Activated CD4-positive, alpha-beta T cell treated with anti-CD3 and anti-CD28 coated beads for 36 hours (primary cell): ENCODE data around the gene RAET1E. TPM values are rescaled to one million over a fixed set of nuclear protein-coding genes. Genes with fewer than 3 reads are reported as not detected.
"Not testable (repeated sequence)": the region's sequence is repeated elsewhere in the genome, so short reads cannot be mapped to it uniquely, and the experiment has no call there.

ENCODE experiments used
- ATAC-seq: fragments of 200-7000 bp; cut with Tn5 transposase; one replicate; pipeline ENCODE4 v1.10.0; 2021; ENCODE audit warnings: mild to moderate bottlenecking, moderate library complexity
- CTCF ChIA-PET: fragments of 350-600 bp; sonication (Branson Sonifier 250); formaldehyde crosslinking; loops from one replicate; lab custom pipeline; 2021; ENCODE audit warnings: antibody characterized with exemption; lab: Charles Lee
- POLR2A ChIA-PET: fragments of 350-600 bp; sonication (Branson Sonifier 250); formaldehyde crosslinking; loops from one replicate; lab custom pipeline; 2021; ENCODE audit warnings: antibody characterized with exemption, inconsistent platforms; lab: Charles Lee
- DNase-seq: peaks from one replicate; pipeline ENCODE4 v3.0.0-alpha.2; 2020
- H3K27ac Mint-ChIP-seq: one replicate; pipeline ENCODE4 v1.8.0; 2021; ENCODE audit warnings: mixed read lengths
- H3K27me3 Mint-ChIP-seq: one replicate; pipeline ENCODE4 v1.8.0; 2021; ENCODE audit warnings: mixed read lengths
- H3K36me3 Mint-ChIP-seq: one replicate; pipeline ENCODE4 v1.8.0; 2021; ENCODE audit warnings: low read depth, mixed read lengths
- H3K4me1 Mint-ChIP-seq: one replicate; pipeline ENCODE4 v1.8.0; 2021; ENCODE audit warnings: mixed read lengths
- H3K4me3 Mint-ChIP-seq: one replicate; pipeline ENCODE4 v1.8.0; 2021; ENCODE audit warnings: mild to moderate bottlenecking, moderate library complexity, mixed read lengths
- H3K9me3 Mint-ChIP-seq: one replicate; pipeline ENCODE4 v1.8.0; 2021; ENCODE audit warnings: low read depth, mixed read lengths
- intact Hi-C, 2 experiments: fragments of 100-400 bp; cut with DNase I in 1 of 2; cut with micrococcal nuclease in 1 of 2; formaldehyde crosslinking; loops; one replicate each; pipeline versions ENCODE4 v1.14.2 to v1.15.1; 2022 to 2024; cut with DNase I, micrococcal nuclease
- total RNA-seq, 2 experiments: library from RNA; stranded (reverse); gene quantifications; one replicate each; pipeline ENCODE4 v1.2.3, GENCODE V29; 2021

The RAET1E gene
- total RNA-seq, 2 experiments from 2014 or later, result not detected

DNA sequence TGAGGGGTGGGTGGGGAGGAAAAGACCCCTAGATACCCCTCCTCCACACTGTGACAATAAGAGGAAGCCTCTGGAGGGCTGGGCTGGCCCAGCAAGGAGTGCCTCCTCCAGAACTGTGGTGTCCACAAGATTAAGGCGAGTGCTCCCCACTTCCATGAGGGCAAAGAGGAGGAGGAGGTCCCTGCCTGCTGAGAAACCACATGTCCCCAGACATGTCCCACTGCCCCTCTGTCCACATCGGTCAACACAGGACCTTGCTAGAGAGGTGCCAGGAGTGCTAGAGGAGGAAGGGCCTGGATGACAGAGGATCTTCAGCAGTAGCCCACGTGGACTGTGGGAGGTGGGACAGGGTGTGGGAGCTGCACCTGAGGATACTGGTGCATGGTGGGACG is 21.9 kb upstream of the RAET1E start:
- Mint-ChIP-seq H3K27ac (no peak overlapping the region), H3K36me3 (no peaks in the 10 kb centered on the region)
- no peak for ATAC-seq

DNA sequence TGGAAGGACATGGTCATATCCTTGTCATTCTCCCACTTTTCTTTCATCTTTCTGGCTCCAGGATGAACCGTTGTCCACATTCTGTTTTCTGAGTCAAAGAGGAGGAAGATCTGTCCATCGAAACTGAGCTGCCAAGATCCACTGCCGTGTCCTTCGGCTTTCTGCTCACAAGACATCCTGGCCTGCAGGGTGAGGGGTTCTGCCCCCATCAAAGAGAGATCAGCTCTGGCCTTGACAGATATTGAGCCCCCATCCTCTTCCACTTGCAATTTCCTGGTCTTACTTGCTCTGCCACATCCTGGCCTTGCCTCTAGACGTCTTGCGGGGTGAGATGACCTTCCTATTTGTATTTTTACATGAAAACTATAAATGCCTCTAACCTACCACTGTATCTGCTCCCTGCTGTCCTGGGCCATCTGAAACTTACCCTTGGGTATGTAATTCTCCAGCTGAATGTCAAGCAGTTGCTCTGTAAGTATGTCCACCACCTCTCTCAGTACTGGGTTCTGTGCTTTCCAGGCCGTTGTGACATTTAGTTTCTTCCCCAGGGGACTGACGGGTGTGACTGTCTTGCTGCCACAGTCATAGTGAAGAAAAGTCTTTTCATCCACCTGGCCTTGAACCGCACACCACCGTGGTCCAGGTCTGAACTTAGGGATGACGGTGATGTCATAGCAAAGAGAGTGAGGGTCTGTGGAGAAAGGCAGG is 21.4 kb upstream of the RAET1E start:
- H3K36me3 Mint-ChIP-seq, ATAC-seq, CTCF ChIA-PET, H3K9me3 Mint-ChIP-seq, DNase-seq, H3K4me3 Mint-ChIP-seq, intact Hi-C loops, H3K27ac Mint-ChIP-seq, POLR2A ChIA-PET: not testable (repeated sequence)
- peaks cover 42% of the 10 kb centered on the region for H3K27me3 Mint-ChIP-seq
- H3K4me1 Mint-ChIP-seq, result peaks cover 13% of the 10 kb centered on the region

More for the DNA sequence above, 21.9 kb upstream of the RAET1E start:
- ChIA-PET CTCF (interaction anchor here (0.7 to 1.0 kb wide), 2 partner anchors 14 to 844 kb away, joined by 3 read pairs; no protein-coding TSS in a partner anchor), POLR2A (no interaction called here)
- no peak overlapping the region for H3K4me3 Mint-ChIP-seq
- intact Hi-C loops, result loop anchor here (5.0 to 10.0 kb wide), 2 partner anchors 203 to 415 kb away; partner anchors contain the start of gene LATS1 (in 1 of the 2)
- H3K4me1 Mint-ChIP-seq, result peaks cover 13% of the 10 kb centered on the region
- H3K27me3 Mint-ChIP-seq, result peaks cover 47% of the 10 kb centered on the region
- H3K9me3 Mint-ChIP-seq, result no peaks in the 10 kb centered on the region
- no peak for DNase-seq

GRCh38 chr6:149918151-149918905 is 20.4 kb upstream of the RAET1E start:
- H3K9me3 Mint-ChIP-seq, result no peaks in the 10 kb centered on the region
- H3K27ac Mint-ChIP-seq, result no peak overlapping the region
- DNase-seq, result no peak
- no peak for ATAC-seq
- H3K27me3 Mint-ChIP-seq, result peaks cover 35% of the 10 kb centered on the region
- POLR2A ChIA-PET, result no interaction called here
- CTCF ChIA-PET, result no interaction called here
- H3K4me3 Mint-ChIP-seq, result no peak overlapping the region
- peaks cover 8% of the 10 kb centered on the region for H3K4me1 Mint-ChIP-seq
- intact Hi-C loops, result no loop called here
- no peaks in the 10 kb centered on the region for H3K36me3 Mint-ChIP-seq

DNA sequence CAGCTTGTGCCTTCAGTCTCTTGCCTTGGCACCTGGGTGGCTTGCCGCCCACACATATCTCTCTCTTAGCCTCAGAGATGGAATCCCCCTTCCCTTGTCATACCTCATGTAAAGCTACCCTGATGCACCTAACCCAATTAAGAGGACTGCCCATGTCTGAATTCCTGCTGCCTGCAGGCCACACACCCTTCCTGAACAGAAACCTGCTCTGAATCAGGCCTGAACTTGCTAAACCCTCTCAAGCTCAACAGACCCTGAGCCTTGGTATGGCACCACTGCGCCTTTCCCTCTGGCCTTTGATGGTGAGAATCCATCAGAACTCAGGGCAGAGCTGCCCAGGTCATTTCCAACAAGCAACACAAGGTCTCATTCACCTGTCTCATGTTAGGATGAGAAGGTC is 19.8 kb upstream of the RAET1E start:
- POLR2A ChIA-PET, result no interaction called here
- intact Hi-C loops, result no loop called here
- CTCF ChIA-PET, result interaction anchor here (0.8 kb wide), 1 partner anchor 83 kb away, joined by 3 read pairs; no protein-coding TSS in a partner anchor
- ATAC-seq (no peak), DNase-seq (no peak)
- Mint-ChIP-seq H3K27ac (no peak overlapping the region), H3K36me3 (no peaks in the 10 kb centered on the region), H3K4me1 (peaks cover 2% of the 10 kb centered on the region), H3K9me3 (no peaks in the 10 kb centered on the region), H3K27me3 (peaks cover 30% of the 10 kb centered on the region), H3K4me3 (no peak overlapping the region)

DNA sequence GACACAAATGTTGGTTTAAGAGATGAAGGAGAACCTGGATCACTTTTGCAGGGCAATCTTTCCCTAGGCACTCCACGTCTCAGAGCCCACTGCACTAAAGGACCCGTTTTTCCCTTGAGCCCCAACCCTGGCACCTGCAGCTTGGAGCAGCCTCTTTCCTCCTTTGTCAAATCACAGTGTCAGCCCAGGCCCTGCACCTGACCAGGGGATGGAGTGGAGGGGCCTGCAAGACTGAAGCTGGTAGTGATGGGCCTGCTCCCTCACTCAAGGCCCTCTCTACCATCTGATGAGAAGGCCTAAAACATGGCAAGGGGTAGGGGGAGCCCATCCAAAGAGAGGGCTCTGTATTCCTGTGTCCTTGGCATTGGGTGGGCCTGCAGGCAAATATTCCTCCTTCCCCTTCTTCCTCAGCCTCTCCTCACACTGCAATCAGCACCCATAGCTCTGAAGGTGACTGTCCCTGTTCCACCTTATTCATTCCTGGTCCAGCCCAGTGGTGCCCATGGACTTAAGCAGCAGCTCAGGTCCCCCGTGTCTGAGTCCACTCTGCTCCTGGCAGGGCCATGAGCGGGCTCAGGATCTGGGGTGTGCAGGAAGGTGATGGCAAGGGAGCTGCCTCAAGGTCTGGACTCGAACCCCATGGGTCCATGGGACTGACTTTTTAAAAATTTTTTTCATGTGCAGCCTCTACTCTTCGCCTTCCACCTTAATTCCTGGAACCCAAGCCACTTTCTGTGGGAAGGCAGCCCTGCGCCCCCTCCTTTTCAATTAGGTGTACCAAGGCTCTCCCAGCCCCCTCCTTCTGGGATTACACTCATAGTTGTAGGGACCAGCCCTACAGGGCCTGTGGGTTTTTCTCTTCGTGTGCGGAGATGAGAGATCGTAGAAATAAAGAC is 18.3 kb upstream of the RAET1E start:
- H3K36me3 Mint-ChIP-seq, result no peaks in the 10 kb centered on the region
- peaks cover 21% of the 10 kb centered on the region for H3K27me3 Mint-ChIP-seq
- ChIA-PET POLR2A (no interaction called here), CTCF (interaction anchor here (0.6 kb wide), 1 partner anchor 13 kb away, joined by 3 read pairs; no protein-coding TSS in a partner anchor)
- H3K4me3 Mint-ChIP-seq, result no peak overlapping the region
- no peaks in the 10 kb centered on the region for H3K9me3 Mint-ChIP-seq
- DNase-seq (no peak), ATAC-seq (no peak)
- intact Hi-C loops, result no loop called here
- H3K4me1 Mint-ChIP-seq, result peaks cover 2% of the 10 kb centered on the region
- H3K27ac Mint-ChIP-seq, result no peak overlapping the region

DNA sequence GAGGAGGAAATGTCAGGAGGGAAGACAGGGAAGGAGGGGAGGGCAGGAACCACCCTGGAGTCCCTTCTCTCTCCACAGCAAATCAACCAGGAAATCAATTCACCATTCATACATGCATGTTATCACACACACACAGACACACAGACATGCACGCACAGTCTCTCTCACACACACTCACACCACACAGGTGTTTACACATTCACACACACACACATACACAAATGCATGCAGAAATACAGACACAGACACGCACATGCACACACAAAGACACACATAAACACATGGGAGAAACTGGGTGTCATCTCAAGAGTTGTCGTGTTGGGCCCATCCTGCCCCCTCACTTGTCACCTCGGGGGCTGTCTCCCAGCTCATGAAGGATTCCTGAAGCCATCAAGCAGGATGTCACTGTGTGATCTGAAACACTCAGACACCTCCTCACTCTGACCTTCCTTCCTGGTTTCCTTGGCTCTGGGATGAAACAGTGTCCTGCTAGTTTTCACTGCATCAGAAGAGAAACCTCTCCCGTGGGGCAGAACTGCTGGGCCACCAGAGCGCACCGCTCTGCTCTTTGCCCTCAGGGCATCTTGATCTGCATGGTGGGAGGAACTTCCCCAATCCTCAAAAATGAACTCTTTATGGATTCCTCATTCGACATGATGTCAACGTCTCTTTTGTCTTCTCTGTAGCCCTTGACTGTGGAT is 15.8 kb upstream of the RAET1E start:
- Mint-ChIP-seq H3K27ac (no peak overlapping the region), H3K4me1 (peaks cover 2% of the 10 kb centered on the region), H3K9me3 (peaks cover 3% of the 10 kb centered on the region), H3K36me3 (no peaks in the 10 kb centered on the region), H3K27me3 (peaks cover 10% of the 10 kb centered on the region), H3K4me3 (no peak overlapping the region)
- DNase-seq (no peak), ATAC-seq (no peak)
- ChIA-PET POLR2A (interaction anchor here (0.6 kb wide), 1 partner anchor 26 kb away, joined by 3 read pairs; no protein-coding TSS in a partner anchor), CTCF (interaction anchor here (1.3 kb wide), 1 partner anchor 11 kb away, joined by 5 read pairs; no protein-coding TSS in a partner anchor)
- intact Hi-C loops, result no loop called here

DNA sequence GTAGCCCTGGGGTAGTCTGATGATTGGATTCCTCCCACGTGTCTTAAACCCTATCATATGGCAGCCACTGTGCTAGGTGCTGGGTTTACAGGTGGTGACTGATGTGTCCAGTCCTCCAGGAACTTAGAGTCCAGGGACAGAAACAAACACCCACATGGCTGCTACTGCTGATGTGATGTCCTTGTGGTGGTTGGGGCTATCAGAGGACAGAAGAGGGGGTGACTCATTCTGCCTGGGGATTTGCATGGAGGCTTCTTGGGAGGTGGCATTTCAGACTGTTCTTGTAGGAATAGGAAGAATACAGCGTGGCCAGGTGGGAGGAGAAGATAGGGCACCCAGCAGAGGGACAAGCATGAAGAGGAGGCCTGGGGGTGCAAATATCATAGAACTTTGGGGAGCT is 15.2 kb upstream of the RAET1E start:
- peaks cover 7% of the 10 kb centered on the region for H3K9me3 Mint-ChIP-seq
- intact Hi-C loops, result no loop called here
- ATAC-seq (no peak), DNase-seq (no peak)
- peaks cover 2% of the 10 kb centered on the region for H3K4me1 Mint-ChIP-seq
- CTCF ChIA-PET, result no interaction called here
- no peak overlapping the region for H3K4me3 Mint-ChIP-seq
- peaks cover under 1% of the 10 kb centered on the region for H3K36me3 Mint-ChIP-seq
- POLR2A ChIA-PET, result no interaction called here
- H3K27me3 Mint-ChIP-seq, result peaks cover 10% of the 10 kb centered on the region
- H3K27ac Mint-ChIP-seq, result no peak overlapping the region

- H3K27me3 Mint-ChIP-seq, result peaks cover 10% of the 10 kb centered on the region
- H3K9me3 Mint-ChIP-seq, result peaks cover 11% of the 10 kb centered on the region
- ATAC-seq, DNase-seq, H3K4me3 Mint-ChIP-seq, H3K4me1 Mint-ChIP-seq, H3K27ac Mint-ChIP-seq, H3K36me3 Mint-ChIP-seq, CTCF ChIA-PET, POLR2A ChIA-PET, intact Hi-C loops: not testable (repeated sequence)
Measured at GRCh38 chr6:149912680-149913079, 14.8 kb upstream of the RAET1E start.

GRCh38 chr6:149910721-149911151 is 12.8 kb upstream of the RAET1E start:
- peaks cover 8% of the 10 kb centered on the region for H3K27me3 Mint-ChIP-seq
- H3K27ac Mint-ChIP-seq, result no peak overlapping the region
- no peak for DNase-seq
- no peak overlapping the region for H3K4me3 Mint-ChIP-seq
- ChIA-PET CTCF (no interaction called here), POLR2A (no interaction called here)
- no peak for ATAC-seq
- H3K36me3 Mint-ChIP-seq, result peaks cover 3% of the 10 kb centered on the region
- H3K9me3 Mint-ChIP-seq, result peaks cover 13% of the 10 kb centered on the region
- no peaks in the 10 kb centered on the region for H3K4me1 Mint-ChIP-seq
- intact Hi-C loops, result no loop called here

- ATAC-seq (no peak), DNase-seq (no peak)
- intact Hi-C loops, result no loop called here
- Mint-ChIP-seq H3K4me3 (no peak overlapping the region), H3K4me1 (no peaks in the 10 kb centered on the region), H3K36me3 (peaks cover 3% of the 10 kb centered on the region), H3K27ac (no peak overlapping the region), H3K9me3 (peaks cover 13% of the 10 kb centered on the region), H3K27me3 (peaks cover 8% of the 10 kb centered on the region)
- ChIA-PET CTCF (no interaction called here), POLR2A (no interaction called here)
Measured at GRCh38 chr6:149909701-149910470, 12.0 kb upstream of the RAET1E start.
